Activated CD8-positive, alpha-beta memory T cell treated with anti-CD3 and anti-CD28 coated beads, Interleukin-2, amount 50 U/mL, for 24 hours (primary cell): ENCODE measurements around the gene TFF2.

Source experiments
- DNase-seq: peaks from one replicate; pipeline ENCODE4 v3.0.0-alpha.2; 2020; ENCODE audit errors: extremely low read depth

The TFF2 gene

DNA sequence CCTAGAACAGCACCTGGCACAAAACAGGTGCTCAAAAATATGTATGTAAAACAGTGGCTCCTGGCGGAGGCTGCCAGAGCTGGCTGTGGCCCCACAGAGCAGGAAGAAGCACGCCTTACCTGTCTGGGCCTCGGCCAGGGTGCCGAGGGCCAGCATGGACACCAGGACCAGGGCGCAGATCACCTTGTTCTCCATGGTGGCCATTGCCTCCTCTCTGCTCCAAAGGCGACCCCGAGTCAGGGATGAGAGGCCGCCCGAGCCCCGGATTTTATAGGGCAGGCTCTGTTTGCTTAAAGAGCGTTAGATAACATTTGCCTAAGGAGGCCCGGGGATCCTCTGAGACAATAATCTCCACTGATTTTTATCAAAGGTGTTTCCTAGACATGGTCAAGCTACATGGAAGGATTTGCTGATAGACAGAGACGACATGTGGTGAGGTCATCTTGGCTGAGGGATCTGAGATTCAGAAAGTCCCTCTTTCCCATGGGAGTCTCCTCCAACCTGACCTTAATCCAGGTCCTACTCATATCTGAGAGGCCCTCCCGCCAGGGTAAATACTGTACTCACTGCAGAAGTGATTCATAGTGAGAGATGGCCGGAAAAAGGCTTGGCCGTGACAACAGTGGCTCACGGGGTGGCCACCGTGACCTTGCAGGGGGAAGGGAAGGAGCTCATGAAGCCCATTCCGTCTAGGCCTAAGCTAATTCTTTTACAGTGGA lies 15.7 kb upstream of the TFF2 start, which contains the start of gene TFF1:
Gene TFF1, minus strand, starts transcription at position 244 of the 719 bp plus-strand sequence. Its CDS starts 40 bp downstream, at position 204.
- no peak for DNase-seq

DNA sequence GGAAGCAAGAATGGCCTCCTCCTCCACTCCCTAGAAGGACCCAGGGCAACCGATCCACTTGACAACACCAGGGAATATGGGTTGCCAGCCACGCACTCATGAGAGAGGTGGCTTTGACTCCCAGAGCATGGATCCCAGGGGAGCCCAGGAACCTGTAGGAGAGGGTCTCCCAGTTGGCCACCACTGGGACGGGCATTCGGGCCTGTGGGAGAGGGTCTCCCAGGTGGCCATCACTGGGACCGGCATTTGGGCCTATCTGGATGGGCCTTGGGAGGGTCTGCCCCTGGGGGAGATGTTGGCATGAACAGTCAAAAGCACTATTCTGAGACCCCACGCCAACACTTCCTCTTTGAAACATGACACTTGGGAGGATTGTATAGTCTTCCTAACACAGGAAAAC lies 15.0 kb upstream of the TFF2 start:
- no peak for DNase-seq

DNA sequence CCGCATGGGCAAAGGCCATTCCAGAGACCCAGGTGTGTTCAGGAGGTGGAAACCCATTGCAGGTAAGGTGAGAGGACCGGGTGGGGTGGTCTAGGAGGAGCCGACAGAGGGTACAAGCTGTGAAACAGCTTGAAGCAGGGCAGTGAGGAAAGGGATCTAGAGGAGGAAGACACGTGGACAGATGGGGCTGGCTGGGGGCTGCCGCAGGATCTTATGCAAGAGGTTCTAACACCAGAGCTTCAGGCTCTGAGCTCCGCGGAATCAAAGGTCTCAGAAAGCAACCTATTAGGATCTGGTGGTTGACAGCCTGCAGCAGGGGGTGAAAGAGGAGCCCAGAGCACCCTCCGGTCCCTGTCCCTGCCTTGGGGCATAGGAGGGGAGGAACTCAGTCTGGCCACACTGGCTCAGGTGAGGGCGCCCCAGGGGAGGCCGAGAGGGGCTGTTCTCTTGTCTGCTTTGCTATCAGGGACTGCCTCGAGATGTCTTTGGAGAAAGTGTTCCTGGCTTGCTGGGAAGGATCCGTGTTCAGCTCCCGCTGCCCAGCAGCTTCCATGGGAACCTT lies 13.6 kb upstream of the TFF2 start:
- DNase-seq: no peak

DNA sequence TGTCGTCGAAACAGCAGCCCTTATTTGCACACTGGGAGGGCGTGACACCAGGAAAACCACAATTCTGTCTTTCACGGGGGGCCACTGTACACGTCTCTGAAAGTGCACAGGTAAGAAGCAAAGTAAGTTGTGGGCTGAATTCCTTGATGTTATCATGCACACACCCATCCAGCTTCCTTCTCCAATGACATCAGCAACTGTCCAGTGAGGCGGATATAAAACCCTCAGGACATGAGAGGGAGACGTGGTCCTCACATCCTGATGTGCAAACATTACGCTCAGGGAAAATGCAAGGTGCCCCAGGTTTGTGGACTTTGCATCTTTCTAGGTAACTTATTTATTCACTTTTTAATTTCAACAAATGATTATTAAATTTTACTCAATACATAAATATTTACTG lies 12.5 kb upstream of the TFF2 start:
- DNase-seq: no peak

DNA sequence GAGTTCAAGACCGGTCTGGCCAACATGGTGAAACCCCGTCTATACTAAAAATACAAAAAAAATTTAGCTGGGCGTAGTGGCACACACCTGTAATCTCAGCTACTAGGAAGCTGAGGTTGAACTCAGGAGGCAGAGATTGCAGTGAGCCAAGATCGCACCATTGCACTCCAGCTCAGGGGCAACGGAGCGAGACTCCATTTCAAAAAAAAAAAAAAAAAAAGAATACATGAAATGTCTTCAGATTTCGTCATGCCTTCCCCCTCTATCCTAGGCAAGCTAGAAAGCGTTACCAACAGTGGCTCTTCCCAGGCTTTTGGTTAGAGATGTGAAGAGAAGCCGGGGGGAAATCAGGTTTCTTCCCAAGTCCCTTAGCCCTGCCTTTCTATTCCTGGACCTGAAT lies 11.9 kb upstream of the TFF2 start:
- DNase-seq: no peak

DNA sequence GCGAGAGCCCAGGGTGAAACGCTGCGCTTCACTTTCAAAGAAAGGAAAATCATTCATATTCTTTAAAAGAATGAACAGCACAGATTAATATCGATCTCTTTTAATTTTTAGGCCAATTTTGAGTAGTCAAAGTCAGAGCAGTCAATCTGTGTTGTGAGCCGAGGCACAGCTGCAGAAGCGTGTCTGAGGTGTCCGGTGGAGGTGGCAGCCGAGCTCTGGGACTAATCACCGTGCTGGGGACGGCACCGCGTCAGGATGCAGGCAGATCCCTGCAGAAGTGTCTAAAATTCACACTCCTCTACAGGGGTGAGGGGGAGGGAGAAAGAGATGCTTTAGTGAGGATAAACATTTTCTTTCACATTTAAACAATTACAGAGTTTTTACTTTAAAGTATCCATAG lies 11.4 kb upstream of the TFF2 start:
- no peak for DNase-seq

DNA sequence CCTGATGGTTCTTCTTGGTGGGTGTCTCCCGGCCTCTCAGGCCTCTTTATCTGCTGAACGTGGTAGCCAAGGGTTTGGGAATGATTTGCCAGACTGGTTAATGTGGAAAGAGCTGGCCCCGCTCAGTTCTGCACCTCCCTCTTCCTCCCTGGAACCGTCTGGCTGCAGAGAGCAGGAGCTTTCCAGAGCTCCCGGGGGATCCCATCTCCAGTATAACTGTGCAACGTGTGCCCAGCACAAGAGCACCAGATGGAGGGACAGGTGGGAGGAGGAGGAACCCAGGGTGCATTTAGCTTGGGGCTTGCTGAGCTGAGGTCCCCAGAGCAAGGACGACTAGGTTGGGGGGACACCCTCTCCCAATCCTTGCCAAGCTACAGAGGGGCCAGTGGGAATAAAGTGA lies 10.5 kb upstream of the TFF2 start:
- no peak for DNase-seq

DNA sequence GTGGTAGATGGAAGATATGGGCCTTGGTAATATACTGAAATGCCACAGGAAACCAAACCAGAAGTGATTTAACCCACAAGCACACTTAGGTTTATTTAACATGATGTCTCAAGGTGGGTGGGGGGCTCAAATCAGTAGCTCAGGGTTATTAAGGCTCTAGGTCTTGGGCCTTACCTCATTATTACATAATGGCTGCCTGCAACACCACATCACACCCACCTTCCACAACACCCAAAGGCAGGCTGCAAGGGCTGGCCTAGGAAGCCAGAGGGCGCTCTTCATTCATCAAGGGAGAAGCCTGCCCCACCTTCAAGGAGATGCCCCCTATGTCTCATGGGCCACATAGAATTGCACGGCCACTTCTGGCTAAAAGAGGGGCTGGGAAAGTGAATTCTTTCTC lies 9.5 kb upstream of the TFF2 start:
- no peak for DNase-seq

DNA sequence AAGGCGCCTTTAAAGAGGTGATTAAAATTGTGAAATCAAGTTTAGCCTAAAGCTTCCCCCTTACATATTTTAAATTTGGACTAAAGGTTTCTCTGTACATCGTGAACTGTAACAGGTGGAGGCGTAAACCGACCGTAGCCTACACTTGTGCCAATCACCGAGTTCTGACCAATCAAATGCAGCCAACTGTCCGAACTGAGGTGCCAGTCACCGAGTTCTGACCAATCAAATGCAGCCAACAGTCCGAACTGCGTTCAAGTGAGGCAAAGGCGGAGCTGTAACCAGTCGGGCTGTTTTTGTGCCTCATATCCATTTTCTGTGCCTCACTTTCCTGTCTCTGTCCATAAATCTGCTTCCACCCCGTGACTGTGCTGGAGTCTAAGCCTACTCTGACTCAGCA lies 8.1 kb upstream of the TFF2 start:
- no peak for DNase-seq

DNA sequence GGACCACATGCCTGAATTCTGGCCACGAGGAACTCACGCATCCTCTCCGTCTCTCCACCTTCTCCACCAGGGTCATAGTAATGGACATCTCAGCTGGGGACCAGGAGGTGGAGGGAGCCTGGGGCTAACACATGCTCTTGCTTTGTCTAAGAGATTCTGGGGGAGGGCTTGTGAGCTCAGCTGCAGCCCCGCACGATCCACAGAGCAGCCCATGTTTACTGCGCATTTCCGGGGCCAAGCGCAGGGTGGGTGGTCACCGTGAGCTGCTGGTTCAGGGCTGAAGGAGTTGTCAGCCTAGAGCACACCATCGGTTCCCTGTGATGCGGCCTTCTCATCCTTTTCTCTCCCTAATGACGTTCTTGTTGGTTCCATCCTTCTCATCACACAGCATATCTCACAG lies 7.5 kb upstream of the TFF2 start:
- DNase-seq: no peak

DNA sequence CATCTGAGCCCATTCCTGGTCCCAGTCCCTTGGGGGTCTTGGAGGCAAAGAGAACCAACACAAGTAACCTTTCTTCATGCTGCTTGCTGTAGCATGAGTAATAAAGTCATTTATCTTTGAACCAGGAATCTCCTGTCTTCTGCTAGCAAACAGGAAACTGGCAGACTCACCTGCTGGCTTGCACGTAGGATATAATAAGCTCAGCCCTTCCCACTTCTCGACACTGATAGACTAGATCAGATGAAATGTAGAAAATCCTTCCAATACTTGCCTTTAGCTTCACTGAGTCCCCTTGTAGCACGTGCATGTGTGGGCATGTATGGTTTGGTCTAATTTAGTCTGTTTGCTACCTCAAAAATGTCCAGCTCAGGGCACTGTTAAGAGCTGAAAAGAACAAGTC lies 6.5 kb upstream of the TFF2 start:
- DNase-seq: no peak

DNA sequence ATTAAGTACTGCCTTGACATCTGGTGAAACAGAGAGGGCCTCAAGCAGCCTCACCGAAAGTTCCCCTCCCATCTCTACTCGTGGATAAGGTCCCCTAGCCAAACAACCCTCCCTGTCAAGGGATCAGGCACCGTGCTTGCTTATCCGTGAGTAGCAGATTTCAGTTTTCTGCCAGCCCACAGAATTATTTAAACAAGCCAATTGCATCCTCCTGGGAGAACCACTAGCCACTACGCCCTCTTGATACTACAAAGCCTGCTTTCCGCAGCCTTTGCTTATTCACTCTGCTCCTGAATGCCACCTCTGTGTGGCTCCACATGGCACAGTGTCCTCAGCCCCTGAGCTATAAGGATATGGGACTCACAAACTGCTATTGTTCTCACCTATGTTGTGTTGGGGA lies 5.9 kb upstream of the TFF2 start:
- DNase-seq: no peak

DNA sequence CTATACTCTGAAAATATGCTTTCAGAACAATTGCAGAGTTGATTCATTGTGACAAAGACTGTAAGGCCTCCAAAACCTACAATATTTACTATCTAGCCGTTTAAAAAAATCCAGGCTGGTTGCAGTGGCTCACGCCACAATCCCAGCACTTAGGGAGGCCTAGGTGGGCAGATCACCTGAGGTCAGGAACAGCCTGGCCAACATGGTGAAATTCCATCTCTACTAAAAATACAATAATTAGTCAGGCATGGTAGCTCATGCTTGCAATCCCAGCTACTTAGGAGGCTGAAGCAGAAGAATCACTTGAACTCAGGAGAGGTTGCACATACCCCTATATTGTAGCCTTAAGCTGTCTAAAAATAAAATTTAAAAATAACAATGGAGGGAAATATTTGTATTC lies 5.3 kb upstream of the TFF2 start:
- DNase-seq: no peak

DNA sequence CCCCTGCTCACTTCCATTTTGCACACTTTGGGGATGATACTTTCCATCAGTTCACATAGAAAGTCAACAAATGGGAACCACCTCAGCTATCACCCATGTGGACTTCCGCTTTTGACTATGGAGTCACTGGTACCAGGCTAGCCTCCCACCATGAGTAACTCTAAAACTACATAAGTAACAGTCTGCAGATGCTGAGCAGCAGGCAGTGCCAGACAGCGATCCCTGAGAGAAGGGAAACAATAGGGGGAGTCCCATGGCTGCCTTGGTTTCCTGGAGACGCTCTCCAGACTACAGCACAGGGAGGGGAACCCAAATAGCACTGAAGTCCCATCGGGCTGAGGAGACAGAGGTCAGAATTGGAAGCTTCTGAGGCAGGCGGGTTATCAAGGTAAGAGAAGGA lies 2.8 kb upstream of the TFF2 start:
- DNase-seq: no peak

DNA sequence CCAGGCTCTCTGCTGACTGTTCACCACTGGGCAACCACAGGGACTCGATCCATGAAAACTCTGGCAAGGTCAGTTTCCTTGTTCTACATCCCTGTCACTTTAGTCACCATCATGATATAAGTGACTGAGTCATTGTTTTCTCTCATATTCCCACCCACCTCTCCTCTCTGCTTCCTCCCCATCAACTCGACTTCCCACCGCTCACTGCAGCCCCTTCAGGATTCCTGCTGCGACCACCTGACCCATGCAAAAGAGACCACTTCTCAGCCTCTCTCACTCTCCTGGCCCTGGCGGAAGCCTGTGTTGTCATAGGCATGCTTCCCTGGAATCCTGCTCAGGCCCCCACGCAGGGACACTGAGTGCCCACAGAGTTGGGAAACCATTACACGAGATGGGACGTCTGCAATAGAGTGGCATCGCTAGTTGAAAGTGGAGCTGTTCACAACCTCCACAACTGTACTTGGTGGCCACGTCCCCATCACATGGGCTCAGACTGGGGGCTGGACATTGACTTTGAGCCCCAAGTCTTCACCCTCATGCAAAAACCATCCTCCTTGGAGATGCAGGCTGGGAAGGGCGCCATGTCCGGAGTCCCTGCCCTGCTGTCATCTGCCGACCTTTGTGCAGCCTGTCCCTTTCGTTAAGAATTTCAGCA lies 1.8 kb upstream of the TFF2 start:
- DNase-seq: no peak

DNA sequence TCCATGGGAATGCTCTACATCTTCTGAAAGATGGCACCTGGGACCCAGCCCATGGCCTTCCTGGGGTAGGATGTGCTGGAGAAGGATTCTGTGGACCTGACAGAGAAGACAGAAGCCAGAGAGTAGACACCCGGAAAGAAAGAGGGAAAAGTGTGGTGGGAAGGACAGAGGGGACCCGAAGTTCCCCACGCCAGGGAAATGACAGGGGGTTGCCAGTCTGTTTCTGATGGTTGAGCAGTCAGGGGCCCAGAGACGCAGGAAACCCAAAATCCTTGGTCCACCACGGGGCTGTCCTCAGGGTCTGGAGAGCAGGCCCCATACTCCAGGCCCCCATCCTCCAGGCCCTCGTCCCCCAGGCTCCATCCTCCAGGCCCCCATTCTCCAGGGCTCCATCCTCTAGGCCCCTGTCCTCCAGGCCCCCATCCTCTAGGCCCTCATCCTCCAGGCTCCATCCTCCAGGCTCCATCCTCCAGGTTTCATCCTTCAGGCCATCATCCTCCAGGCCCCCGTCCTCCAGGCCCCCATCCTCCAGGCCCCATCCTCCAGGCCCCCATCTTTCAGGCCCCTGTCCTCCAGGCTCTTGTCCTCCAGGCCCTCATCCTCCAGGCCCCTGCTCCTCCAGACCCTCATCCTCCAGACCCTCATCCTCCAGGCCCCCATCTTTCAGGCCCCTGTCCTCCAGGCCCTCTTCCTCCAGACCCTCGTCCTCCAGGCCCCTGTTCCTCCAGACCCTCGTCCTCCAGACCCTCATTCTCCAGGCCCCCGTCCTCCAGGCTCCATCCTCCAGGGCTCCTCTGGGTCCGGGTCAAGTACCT lies 1.0 kb upstream of the TFF2 start:
- no peak for DNase-seq

DNA sequence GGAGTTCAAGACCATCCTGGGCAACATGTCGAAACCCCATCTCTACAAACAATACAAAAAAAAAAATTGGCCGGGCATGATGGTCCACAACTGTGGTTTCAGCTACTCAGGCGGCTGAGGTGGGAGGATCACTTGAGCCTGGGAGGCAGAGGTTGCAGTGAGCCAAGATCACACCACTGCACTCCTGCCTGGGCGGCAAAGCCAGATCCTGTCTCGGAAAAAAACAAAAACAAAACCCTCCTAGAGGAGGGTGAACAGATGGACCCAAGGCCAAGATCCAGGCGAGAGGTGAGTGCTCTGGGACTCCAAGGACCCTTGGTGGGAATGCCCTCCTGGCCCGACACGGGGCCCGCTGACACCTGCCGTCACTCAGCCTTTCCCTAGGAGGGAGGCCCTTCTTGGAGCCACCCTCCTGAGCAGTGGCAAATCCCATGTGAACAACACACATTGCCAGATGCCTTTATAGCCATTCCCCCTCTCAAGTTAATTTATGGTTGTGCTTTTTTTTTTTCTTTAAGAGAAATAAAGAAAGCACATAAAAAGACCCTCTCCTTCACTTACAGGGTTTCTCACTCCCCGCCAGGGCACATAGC lies 380 bp downstream of the TFF2 start:
- no peak for DNase-seq

DNA sequence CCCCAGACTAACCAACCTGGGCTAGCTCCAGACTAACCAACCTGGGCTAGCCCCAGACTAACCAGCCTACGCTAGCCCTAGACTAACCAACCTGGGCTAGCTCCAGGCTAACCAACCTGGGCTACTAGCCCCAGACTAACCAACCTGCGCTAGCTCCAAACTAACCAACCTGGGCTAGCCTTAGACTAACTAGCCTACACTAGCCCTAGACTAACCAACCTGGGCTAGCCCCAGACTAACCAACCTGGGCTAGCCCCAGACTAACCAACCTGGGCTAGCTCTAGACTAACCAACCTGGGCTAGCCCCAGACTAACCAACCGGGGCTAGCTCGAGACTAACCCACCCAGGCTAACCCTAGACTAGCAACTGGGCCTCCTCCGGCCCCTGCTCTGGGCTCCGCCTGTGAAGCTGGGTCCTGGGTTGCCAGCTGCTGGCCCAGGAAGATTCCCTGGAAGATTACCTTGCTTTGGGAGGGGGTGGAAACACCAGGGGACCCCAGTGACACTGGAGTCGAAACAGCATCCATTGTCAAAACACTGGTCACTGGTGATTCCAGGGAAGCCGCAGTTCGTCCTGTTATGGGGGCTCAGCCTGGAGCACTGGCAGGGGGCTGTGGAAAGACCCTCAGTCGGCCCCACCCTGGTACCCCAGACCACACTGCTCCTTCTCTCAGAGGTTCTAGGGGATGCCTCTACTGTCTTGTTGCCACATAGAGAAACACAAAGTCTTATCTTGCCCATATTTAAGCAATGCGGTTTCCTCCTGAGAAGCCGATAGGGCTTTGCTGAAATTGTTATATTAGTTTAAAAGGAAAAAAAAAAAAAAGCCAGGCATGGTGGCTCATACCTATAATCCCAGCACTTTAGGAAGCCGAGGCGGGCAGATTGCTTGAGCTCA lies 1.1 kb downstream of the TFF2 start:
- no peak for DNase-seq

DNA sequence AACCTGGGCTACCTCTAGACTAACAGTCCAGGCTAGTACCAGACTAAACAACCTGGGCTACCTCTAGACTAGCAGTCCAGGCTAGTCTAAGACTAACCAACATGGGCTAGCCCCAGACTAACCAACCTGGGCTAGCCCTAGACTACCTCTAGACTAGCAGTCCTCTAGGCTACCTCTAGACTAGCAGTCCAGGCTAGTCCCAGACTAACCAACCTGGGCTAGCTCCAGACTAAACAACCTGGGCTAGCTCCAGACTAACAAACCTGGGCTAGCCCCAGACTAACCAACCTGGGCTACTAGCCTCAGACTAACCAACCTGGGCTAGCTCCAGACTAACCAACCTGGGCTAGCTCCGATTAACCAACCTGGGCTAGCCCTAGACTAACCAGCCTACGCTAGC lies 2.0 kb downstream of the TFF2 start:
- no peak for DNase-seq

DNA sequence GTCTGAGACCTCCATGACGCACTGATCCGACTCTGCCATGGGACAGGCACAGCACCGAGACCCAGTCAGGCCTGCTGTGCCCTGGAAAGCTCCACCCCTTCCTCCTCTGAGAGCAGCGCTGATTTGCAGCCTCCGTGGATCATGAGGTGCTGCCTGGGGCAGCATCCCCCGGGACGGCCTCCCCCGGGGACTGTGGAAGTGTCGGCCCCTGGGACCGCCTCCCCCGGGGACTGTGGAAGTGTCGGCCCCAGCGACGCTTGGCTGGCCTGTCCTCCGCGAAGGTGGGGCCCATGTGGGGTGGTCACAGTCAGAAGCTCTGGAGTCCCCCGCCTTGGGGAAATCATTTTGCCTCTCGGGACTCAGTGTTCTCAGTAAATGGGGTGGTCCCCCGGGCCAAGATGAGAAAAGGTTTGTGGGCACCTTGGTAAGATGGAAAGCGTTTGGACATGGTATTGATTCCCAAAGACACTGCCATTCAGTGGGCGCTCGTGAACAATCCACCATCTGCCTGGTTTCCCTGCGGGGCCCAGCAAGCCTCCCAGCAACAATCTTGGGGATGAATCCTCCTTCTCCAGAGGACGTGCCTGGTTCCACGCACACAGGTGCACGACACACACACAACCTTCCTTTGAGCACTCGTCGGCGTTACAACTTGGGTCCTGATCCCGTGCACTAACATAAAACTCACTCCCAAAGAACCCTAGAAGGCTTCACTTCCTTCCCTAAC lies 3.0 kb downstream of the TFF2 start:
- DNase-seq: no peak
